Vagina (tissue), 2 donors: Measurements from ENCODE around the gene CYP3A5.

Source experiments
- CTCF ChIP-seq, 3 experiments: fragments of 450-650 bp in 2 of 3; fragments of 200-600 bp in 1 of 3; sonication (generic) in 1 of 3; IDR thresholded peaks; one replicate each; pipeline ENCODE4 v1.5.1; 2017 to 2019; ENCODE audit warnings: antibody characterized with exemption in 3 of 3, mild to moderate bottlenecking in 2 of 3, moderate library complexity in 2 of 3
- POLR2A ChIP-seq, 2 donors: fragments of 450-650 bp; IDR thresholded peaks; one replicate each; pipeline ENCODE4 v1.6.1; 2017; ENCODE audit warnings: antibody characterized with exemption in 2 of 2, mild to moderate bottlenecking in 2 of 2, moderate library complexity in 2 of 2
- POLR2AphosphoS5 ChIP-seq, 2 donors: sonication (generic); formaldehyde crosslinking; IDR thresholded peaks; one replicate each; pipeline ENCODE4 v1.9.0; 2017; ENCODE audit warnings: antibody characterized with exemption in 2 of 2, mild to moderate bottlenecking in 2 of 2, low read depth in 1 of 2; ENCODE audit not compliant: insufficient read depth in 1 of 2

GRCh38 chr7:99677648-99678045, 2.1 kb downstream of the CYP3A5 start:
- no peak for TF ChIP-seq CTCF (IDR thresholded peaks at IDR 0.05)
- no peak for TF ChIP-seq POLR2AphosphoS5 (IDR thresholded peaks at IDR 0.05; ENCODE audit: insufficient read depth in 1 of 2, low read depth in 1 of 2)
- no peak for TF ChIP-seq POLR2A (IDR thresholded peaks at IDR 0.05)
